Adrenal gland (tissue), 5 donors: ENCODE results near the gene ANO6.
A peak's percentile ranks its signal among the peaks of the same experiment; 100 is the strongest.

Source experiments
- CTCF ChIP-seq, 6 experiments: fragments of 450-650 bp in 4 of 6; fragments of 200-600 bp in 2 of 6; sonication (generic) in 1 of 6; IDR thresholded peaks; 1 replicate in 5 of 6; 2 replicates in 1 of 6; pipeline versions ENCODE4 v1.5.1 to v1.8.0; 2016 to 2021; ENCODE audit warnings: antibody characterized with exemption in 6 of 6, mild to moderate bottlenecking in 2 of 6, moderate library complexity in 1 of 6
- POLR2A ChIP-seq, 2 donors: fragments of 450-650 bp; IDR thresholded peaks; one replicate each; pipeline ENCODE4 v1.6.1; 2017; ENCODE audit warnings: antibody characterized with exemption in 2 of 2, mild to moderate bottlenecking in 2 of 2, moderate library complexity in 1 of 2
- donor health status: DM: no; HTN: no; CAD: no.

- peak in 1 of 6 experiments; percentile 12 for TF ChIP-seq CTCF (IDR thresholded peaks at IDR 0.05)
- no peak for TF ChIP-seq POLR2A (IDR thresholded peaks at IDR 0.05)
These were observed 94.1 kb downstream of the ANO6 start for GRCh38 chr12:45309836-45310626.
